Cerebellar nuclear complex (tissue), 1 donor: ENCODE measurements around the gene ASIC3.

ENCODE experiments used
- DNase-seq, 2 experiments: peaks; one replicate each; lab custom pipeline; 2025; lab: John Stamatoyannopoulos, UW

ASIC3 gene

GRCh38 chr7:151056666-151057505 lies 8.6 kb downstream of the ASIC3 start:
- DNase-seq, result no peak

GRCh38 chr7:151057506-151057988 lies 9.2 kb downstream of the ASIC3 start, which contains the start of gene CDK5:
Gene CDK5 (minus strand): TSS chr7:151057897. CDS start chr7:151057848, 49 bp downstream.
- no peak for DNase-seq

- peak; percentile 95 to 99 for DNase-seq
These were observed 9.9 kb downstream of the ASIC3 start for GRCh38 chr7:151057989-151058780.

- DNase-seq, result no peak
These were observed 10.5 kb downstream of the ASIC3 start for GRCh38 chr7:151058781-151059366.

GRCh38 chr7:151059367-151060112 lies 11.2 kb downstream of the ASIC3 start, which contains the start of gene SLC4A2:
Gene SLC4A2 (plus strand): TSS chr7:151059589. CDS start chr7:151061988, 2,399 bp downstream.
- DNase-seq, result no peak

GRCh38 chr7:151060113-151060415 lies 11.7 kb downstream of the ASIC3 start:
- DNase-seq, result no peak

- DNase-seq, result no peak
These were observed 12.3 kb downstream of the ASIC3 start for GRCh38 chr7:151060416-151061212.

- no peak for DNase-seq
These were observed 13.1 kb downstream of the ASIC3 start for GRCh38 chr7:151061213-151062110.

- no peak for DNase-seq
These were observed 13.7 kb downstream of the ASIC3 start for GRCh38 chr7:151062111-151062398.

GRCh38 chr7:151062399-151063211 lies 14.3 kb downstream of the ASIC3 start:
- no peak for DNase-seq

- DNase-seq, result no peak
These were observed 14.9 kb downstream of the ASIC3 start for GRCh38 chr7:151063212-151063561.

- no peak for DNase-seq
These were observed 16.1 kb downstream of the ASIC3 start for GRCh38 chr7:151064454-151064853.

- no peak for DNase-seq
These were observed 16.7 kb downstream of the ASIC3 start for GRCh38 chr7:151064993-151065392.

- DNase-seq, result no peak
These were observed 17.2 kb downstream of the ASIC3 start for GRCh38 chr7:151065516-151065915.

GRCh38 chr7:151066273-151066974 lies 18.1 kb downstream of the ASIC3 start:
- DNase-seq, result no peak

- DNase-seq, result no peak
These were observed 19.9 kb downstream of the ASIC3 start for GRCh38 chr7:151068069-151068773.

GRCh38 chr7:151069841-151070573 lies 21.7 kb downstream of the ASIC3 start:
- DNase-seq, result no peak
